Neural progenitor cell (in vitro differentiated cells): ENCODE data around the gene FHOD3. TPM values are rescaled to one million over a fixed set of nuclear protein-coding genes. Genes with fewer than 3 reads are reported as not detected.
"Not testable (repeated sequence)": the region's sequence is repeated elsewhere in the genome, so short reads cannot be mapped to it uniquely, and the experiment has no call there.

Experiments
- DNase-seq: peaks from one replicate; pipeline ENCODE4 v3.0.0-alpha.2; 2016; ENCODE audit warnings: low spot score
- H2AFZ ChIP-seq: fragments of 200-600 bp; sonication (generic); replicated peaks from 2 replicates; pipeline ENCODE4 v1.6.1; 2016; ENCODE audit warnings: antibody characterized with exemption
- H3F3A ChIP-seq: fragments of 200-600 bp; sonication (generic); 2 replicates; pipeline ENCODE4 v1.6.1; 2016; ENCODE audit warnings: antibody characterized with exemption, low read depth
- H3K27ac ChIP-seq: fragments of 200-600 bp; sonication (generic); 2 replicates; pipeline ENCODE4 v1.5.1; 2016; ENCODE audit warnings: mild to moderate bottlenecking
- H3K27me3 ChIP-seq: fragments of 200-600 bp; sonication (generic); 2 replicates; pipeline ENCODE4 v1.6.1; 2016; ENCODE audit warnings: mild to moderate bottlenecking, moderate library complexity
- H3K36me3 ChIP-seq: fragments of 200-600 bp; sonication (generic); 2 replicates; pipeline ENCODE4 v1.5.1; 2016
- H3K4me1 ChIP-seq: fragments of 200-600 bp; sonication (generic); 2 replicates; pipeline ENCODE4 v1.6.1; 2016; ENCODE audit warnings: mixed run types
- H3K4me2 ChIP-seq: fragments of 200-600 bp; sonication (generic); 2 replicates; pipeline ENCODE4 v1.6.1; 2016
- H3K4me3 ChIP-seq: fragments of 200-600 bp; sonication (generic); 2 replicates; pipeline ENCODE4 v1.5.1; 2016
- H3K79me2 ChIP-seq: fragments of 200-600 bp; sonication (generic); 2 replicates; pipeline ENCODE4 v1.6.1; 2016; ENCODE audit warnings: low read depth
- H3K9ac ChIP-seq: fragments of 200-600 bp; sonication (generic); 2 replicates; pipeline ENCODE4 v1.6.1; 2016
- H3K9me3 ChIP-seq: fragments of 200-600 bp; sonication (generic); 2 replicates; pipeline ENCODE4 v1.5.1; 2016; ENCODE audit warnings: low read depth
- H4K20me1 ChIP-seq: fragments of 200-600 bp; sonication (generic); 2 replicates; pipeline ENCODE4 v1.6.1; 2016; ENCODE audit warnings: low read depth
- H3K27ac Mint-ChIP-seq: 3 replicates; pipeline ENCODE4 v1.8.0; 2021; ENCODE audit warnings: mixed read lengths
- H3K27me3 Mint-ChIP-seq: 2 replicates; pipeline ENCODE4 v1.8.0; 2022; ENCODE audit warnings: low read depth, mild to moderate bottlenecking, inconsistent platforms, moderate library complexity, mixed read lengths; ENCODE audit not compliant: insufficient read depth
- H3K36me3 Mint-ChIP-seq: 3 replicates; pipeline ENCODE4 v1.8.0; 2021; ENCODE audit warnings: mixed read lengths
- H3K4me1 Mint-ChIP-seq: 3 replicates; pipeline ENCODE4 v1.8.0; 2021; ENCODE audit warnings: mixed read lengths
- H3K4me3 Mint-ChIP-seq: 3 replicates; pipeline ENCODE4 v1.8.0; 2021; ENCODE audit warnings: mild to moderate bottlenecking, moderate library complexity, mixed read lengths
- H3K9me3 Mint-ChIP-seq: 3 replicates; pipeline ENCODE4 v1.8.0; 2020; ENCODE audit warnings: mixed read lengths
- CTCF ChIP-seq: fragments of 200-600 bp; sonication (generic); IDR thresholded peaks from 2 replicates; pipeline ENCODE4 v1.5.1; 2017; ENCODE audit warnings: antibody characterized with exemption, mild to moderate bottlenecking
- EZH2 ChIP-seq: fragments of 200-600 bp; sonication (generic); IDR thresholded peaks from 2 replicates; pipeline ENCODE4 v1.6.1; 2017; ENCODE audit warnings: antibody characterized with exemption, mild to moderate bottlenecking, moderate library complexity
- EZH2phosphoT487 ChIP-seq: fragments of 200-600 bp; sonication (generic); IDR thresholded peaks from 2 replicates; pipeline ENCODE4 v1.6.1; 2017; ENCODE audit warnings: antibody characterized with exemption
- total RNA-seq: library from RNA; depleted of rRNA; stranded (reverse); fragments of >200 nt; gene quantifications from 2 replicates; pipeline ENCODE4 v1.2.3, GENCODE V29; 2015; ENCODE audit warnings: low replicate concordance

Gene FHOD3
- total RNA-seq, 1 donor from 2014 or later: 69.7 TPM

- Histone ChIP-seq H3K27ac (no peak overlapping the region), H3F3A (no peaks in the 10 kb centered on the region), H3K4me2 (no peak overlapping the region), H3K79me2 (no peaks in the 10 kb centered on the region), H3K36me3 (no peaks in the 10 kb centered on the region), H4K20me1 (peaks cover 6% of the 10 kb centered on the region), H2AFZ (no peak overlapping the region), H3K9me3 (no peaks in the 10 kb centered on the region), H3K27me3 (no peaks in the 10 kb centered on the region), H3K9ac (no peak overlapping the region), H3K4me3 (no peak overlapping the region), H3K4me1 (no peaks in the 10 kb centered on the region)
- TF ChIP-seq CTCF (no peak), EZH2 (no peak), EZH2phosphoT487 (no peak)
- H3K9me3 Mint-ChIP-seq: no peaks in the 10 kb centered on the region
- H3K4me1 Mint-ChIP-seq: peaks cover under 1% of the 10 kb centered on the region
- H3K4me3 Mint-ChIP-seq: no peak overlapping the region
- no peak overlapping the region for H3K27ac Mint-ChIP-seq
- DNase-seq: no peak
- H3K27me3 Mint-ChIP-seq: peaks cover 2% of the 10 kb centered on the region
- H3K36me3 Mint-ChIP-seq: peaks cover 19% of the 10 kb centered on the region
Measured at GRCh38 chr18:36717422-36718110, 420.1 kb downstream of the FHOD3 start.

- Histone ChIP-seq H3K27me3 (no peaks in the 10 kb centered on the region), H3K9ac (no peak overlapping the region), H2AFZ (no peak overlapping the region), H3F3A (no peaks in the 10 kb centered on the region), H3K4me1 (no peaks in the 10 kb centered on the region), H3K36me3 (no peaks in the 10 kb centered on the region), H3K4me3 (no peak overlapping the region), H3K79me2 (no peaks in the 10 kb centered on the region), H3K27ac (no peak overlapping the region), H4K20me1 (peaks cover 6% of the 10 kb centered on the region), H3K4me2 (no peak overlapping the region), H3K9me3 (no peaks in the 10 kb centered on the region)
- Mint-ChIP-seq H3K27me3 (peaks cover 2% of the 10 kb centered on the region), H3K4me1 (no peaks in the 10 kb centered on the region), H3K9me3 (no peaks in the 10 kb centered on the region), H3K36me3 (peaks cover 17% of the 10 kb centered on the region), H3K4me3 (no peak overlapping the region), H3K27ac (no peak overlapping the region)
- DNase-seq: no peak
- TF ChIP-seq CTCF (no peak), EZH2 (no peak)
Measured at GRCh38 chr18:36718705-36719328, 421.3 kb downstream of the FHOD3 start.

- Histone ChIP-seq H3K36me3 (no peaks in the 10 kb centered on the region), H3K9ac (no peak overlapping the region), H3K4me2 (no peak overlapping the region), H3K79me2 (no peaks in the 10 kb centered on the region), H3K27ac (no peak overlapping the region), H3F3A (no peaks in the 10 kb centered on the region), H3K27me3 (no peaks in the 10 kb centered on the region), H3K4me3 (no peak overlapping the region), H3K9me3 (no peaks in the 10 kb centered on the region), H3K4me1 (no peaks in the 10 kb centered on the region), H2AFZ (no peak overlapping the region), H4K20me1 (peaks cover 6% of the 10 kb centered on the region)
- Mint-ChIP-seq H3K27ac (no peak overlapping the region), H3K27me3 (no peaks in the 10 kb centered on the region), H3K4me3 (no peak overlapping the region), H3K4me1 (no peaks in the 10 kb centered on the region), H3K36me3 (peaks cover 19% of the 10 kb centered on the region), H3K9me3 (no peaks in the 10 kb centered on the region)
- TF ChIP-seq EZH2phosphoT487 (no peak), CTCF (no peak), EZH2 (no peak)
- no peak for DNase-seq
Measured at GRCh38 chr18:36719630-36720029, 422.1 kb downstream of the FHOD3 start.

GRCh38 chr18:36721351-36721750 is 423.8 kb downstream of the FHOD3 start:
- not testable (repeated sequence) for H3K27me3 ChIP-seq, DNase-seq, H3K27me3 Mint-ChIP-seq, H4K20me1 ChIP-seq, H3K27ac ChIP-seq, H3K9ac ChIP-seq, H3K27ac Mint-ChIP-seq, H2AFZ ChIP-seq, H3K4me3 ChIP-seq, H3K79me2 ChIP-seq, H3K36me3 ChIP-seq, H3K4me2 ChIP-seq, H3K4me1 Mint-ChIP-seq, H3F3A ChIP-seq, H3K4me1 ChIP-seq, H3K9me3 Mint-ChIP-seq, H3K9me3 ChIP-seq, H3K4me3 Mint-ChIP-seq
- H3K36me3 Mint-ChIP-seq: peaks cover 22% of the 10 kb centered on the region
